OCI-LY3 (cell line): ENCODE data around the gene KLK11.

ENCODE experiments used
- H2AFZ ChIP-seq: fragments of 200-600, 300-600 bp; shearing (Covaris generic); 2 replicates; pipeline ENCODE4 v1.6.0; 2014; ENCODE audit warnings: antibody characterized with exemption, low read depth, low read length
- H3K27ac ChIP-seq: fragments of 200-600, 300-600 bp; sonication (generic); 2 replicates; pipeline ENCODE4 v1.5.1; 2014; ENCODE audit warnings: mild to moderate bottlenecking, low read length, moderate library complexity, mixed read lengths
- H3K27me3 ChIP-seq: fragments of 200-600, 300-600 bp; sonication (generic); 2 replicates; pipeline ENCODE4 v1.6.1; 2014; ENCODE audit warnings: low read depth, low read length, mixed read lengths
- H3K36me3 ChIP-seq: fragments of 200-600, 300-600 bp; sonication (generic); replicated peaks from 2 replicates; pipeline ENCODE3; 2014; ENCODE audit warnings: low read depth, low read length, mixed read lengths
- H3K4me1 ChIP-seq: fragments of 300-600, 200-600 bp; sonication (generic); 2 replicates; pipeline ENCODE4 v1.6.1; 2014; ENCODE audit warnings: low read length, mixed read lengths
- H3K4me2 ChIP-seq: fragments of 200-600, 300-600 bp; sonication (generic); 2 replicates; pipeline ENCODE4 v1.6.1; 2014; ENCODE audit warnings: low read length, mixed read lengths
- H3K4me3 ChIP-seq: fragments of 300-600, 200-600 bp; sonication (generic); 2 replicates; pipeline ENCODE4 v1.5.1; 2014; ENCODE audit warnings: antibody characterized with exemption, mild to moderate bottlenecking, low read length, moderate library complexity
- H3K79me2 ChIP-seq: fragments of 300-600, 200-600 bp; shearing (Covaris generic); 2 replicates; pipeline ENCODE4 v1.6.1; 2014; ENCODE audit warnings: mild to moderate bottlenecking, low read length, mixed read lengths
- H3K9ac ChIP-seq: fragments of 300-600, 200-600 bp; shearing (Covaris generic); 2 replicates; pipeline ENCODE4 v1.6.0; 2014; ENCODE audit warnings: mild to moderate bottlenecking, low read length, moderate library complexity
- H3K9me3 ChIP-seq: fragments of 200-600, 300-600 bp; shearing (Covaris generic); 2 replicates; pipeline ENCODE4 v1.6.1; 2014; ENCODE audit warnings: low read length, mixed read lengths; ENCODE audit not compliant: insufficient read depth
- H4K20me1 ChIP-seq: fragments of 200-600, 300-600 bp; sonication (generic); 2 replicates; pipeline ENCODE4 v1.6.1; 2016; ENCODE audit warnings: low read length, mixed read lengths; ENCODE audit not compliant: insufficient read depth
- EZH2phosphoT487 ChIP-seq: fragments of 200-600 bp; shearing (Covaris generic); IDR thresholded peaks from 2 replicates; pipeline ENCODE4 v1.6.1; 2018; ENCODE audit warnings: antibody characterized with exemption, mixed run types, low read depth
- TF ChIP-seq, protein P1 (sequence below): fragments of 200-600, 300-600 bp; sonication (generic); IDR thresholded peaks from 2 replicates; pipeline ENCODE4 v1.5.1; 2014; ENCODE audit warnings: antibody characterized with exemption, low read length, low read depth

KLK11 gene

DNA sequence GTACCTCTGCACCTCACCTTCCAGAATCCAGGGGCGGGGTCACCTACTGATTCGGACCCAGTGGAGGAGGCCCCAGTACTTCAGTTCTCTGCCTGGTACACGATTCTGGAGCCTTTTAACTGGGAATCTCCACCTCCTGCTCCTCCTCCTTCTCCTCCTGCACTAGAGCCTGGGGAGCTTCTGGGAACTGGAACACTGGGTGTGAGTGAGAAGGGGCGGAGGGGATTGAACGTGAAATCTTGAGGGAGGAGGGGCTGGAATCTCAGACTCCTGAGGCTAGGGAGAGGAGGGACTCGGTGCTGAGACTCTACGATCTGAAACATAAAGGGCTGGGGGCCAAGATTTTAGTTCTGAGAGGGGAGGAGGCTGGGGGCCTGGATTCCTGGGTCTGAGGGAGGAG is 24.9 kb downstream of the KLK11 start, which contains the start of gene KLK8:
Gene KLK8, minus strand, starts transcription at position 90 of the 400 bp plus-strand sequence. CDS start 437 bp downstream, outside the sequence.
- H4K20me1 ChIP-seq: no peaks in the 10 kb centered on the region
- H3K4me3 ChIP-seq: no peak within 1 kb of the TSS
- H3K4me2 ChIP-seq: no peak within 1 kb of the TSS
- H3K27me3 ChIP-seq: peaks cover 24% of the 10 kb centered on the region
- no peak within 1 kb of the TSS for H3K9ac ChIP-seq
- H3K36me3 ChIP-seq: no peaks in the 10 kb centered on the region
- H3K79me2 ChIP-seq: no peaks in the 10 kb centered on the region
- no peaks in the 10 kb centered on the region for H3K4me1 ChIP-seq
- no peak within 1 kb of the TSS for H2AFZ ChIP-seq
- no peak within 1 kb of the TSS for H3K27ac ChIP-seq
- H3K9me3 ChIP-seq: no peaks in the 10 kb centered on the region
- TF ChIP-seq, protein P1, sequence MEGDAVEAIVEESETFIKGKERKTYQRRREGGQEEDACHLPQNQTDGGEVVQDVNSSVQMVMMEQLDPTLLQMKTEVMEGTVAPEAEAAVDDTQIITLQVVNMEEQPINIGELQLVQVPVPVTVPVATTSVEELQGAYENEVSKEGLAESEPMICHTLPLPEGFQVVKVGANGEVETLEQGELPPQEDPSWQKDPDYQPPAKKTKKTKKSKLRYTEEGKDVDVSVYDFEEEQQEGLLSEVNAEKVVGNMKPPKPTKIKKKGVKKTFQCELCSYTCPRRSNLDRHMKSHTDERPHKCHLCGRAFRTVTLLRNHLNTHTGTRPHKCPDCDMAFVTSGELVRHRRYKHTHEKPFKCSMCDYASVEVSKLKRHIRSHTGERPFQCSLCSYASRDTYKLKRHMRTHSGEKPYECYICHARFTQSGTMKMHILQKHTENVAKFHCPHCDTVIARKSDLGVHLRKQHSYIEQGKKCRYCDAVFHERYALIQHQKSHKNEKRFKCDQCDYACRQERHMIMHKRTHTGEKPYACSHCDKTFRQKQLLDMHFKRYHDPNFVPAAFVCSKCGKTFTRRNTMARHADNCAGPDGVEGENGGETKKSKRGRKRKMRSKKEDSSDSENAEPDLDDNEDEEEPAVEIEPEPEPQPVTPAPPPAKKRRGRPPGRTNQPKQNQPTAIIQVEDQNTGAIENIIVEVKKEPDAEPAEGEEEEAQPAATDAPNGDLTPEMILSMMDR: no peak
- TF ChIP-seq EZH2phosphoT487: no peak

DNA sequence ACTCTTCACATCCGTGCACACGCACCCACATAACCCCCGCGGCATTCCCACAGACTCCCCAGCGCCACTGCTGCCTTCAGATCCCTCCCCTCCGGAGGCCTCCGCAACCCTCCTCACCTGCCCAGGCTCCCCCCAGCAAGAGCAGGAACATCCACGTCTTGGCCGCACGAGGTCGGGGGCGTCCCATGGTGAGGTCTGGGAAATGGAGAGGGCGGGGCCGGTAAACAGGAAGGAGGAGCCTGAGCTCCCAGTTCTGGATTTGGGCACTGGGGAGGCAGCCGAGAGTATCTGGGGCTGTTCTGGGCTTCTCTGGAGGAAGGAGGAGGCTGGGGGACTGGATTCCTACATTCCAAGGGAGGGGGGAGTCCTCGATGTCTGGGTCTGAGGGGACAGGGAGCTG is 25.4 kb downstream of the KLK11 start:
- Histone ChIP-seq H3K27ac (no peak overlapping the region), H3K4me3 (no peak overlapping the region), H3K9ac (no peak overlapping the region), H3K79me2 (no peaks in the 10 kb centered on the region), H3K27me3 (peaks cover 21% of the 10 kb centered on the region), H3K4me1 (no peaks in the 10 kb centered on the region), H3K4me2 (no peak overlapping the region), H3K36me3 (no peaks in the 10 kb centered on the region), H3K9me3 (no peaks in the 10 kb centered on the region), H2AFZ (no peak overlapping the region), H4K20me1 (no peaks in the 10 kb centered on the region)
- TF ChIP-seq, protein P1: no peak
- no peak for TF ChIP-seq EZH2phosphoT487

DNA sequence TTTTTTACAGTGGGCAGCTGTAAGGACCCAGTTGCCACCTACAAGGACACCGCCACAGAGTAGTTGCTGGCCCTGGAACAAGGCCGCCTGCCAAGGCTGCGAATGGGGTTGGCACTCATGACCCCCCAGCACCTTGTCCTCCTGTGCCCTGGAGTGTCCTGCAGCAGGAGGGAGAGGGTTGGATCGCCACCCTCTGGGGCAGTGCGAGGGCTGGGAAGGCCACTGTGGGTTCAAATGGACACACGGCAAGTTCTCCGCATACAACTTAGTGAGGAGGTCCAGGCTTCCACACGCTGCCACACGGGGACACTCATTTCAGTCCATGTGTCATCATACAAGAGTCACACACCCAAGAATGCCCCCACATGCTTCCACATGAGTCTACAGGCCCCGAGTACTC is 26.0 kb downstream of the KLK11 start:
- Histone ChIP-seq H3K9ac (no peak overlapping the region), H3K4me3 (no peak overlapping the region), H4K20me1 (no peaks in the 10 kb centered on the region), H3K27ac (no peak overlapping the region), H3K9me3 (no peaks in the 10 kb centered on the region), H3K27me3 (peaks cover 19% of the 10 kb centered on the region), H2AFZ (no peak overlapping the region), H3K36me3 (no peaks in the 10 kb centered on the region), H3K79me2 (no peaks in the 10 kb centered on the region), H3K4me2 (no peak overlapping the region), H3K4me1 (no peaks in the 10 kb centered on the region)
- TF ChIP-seq, protein P1: no peak
- TF ChIP-seq EZH2phosphoT487: no peak

DNA sequence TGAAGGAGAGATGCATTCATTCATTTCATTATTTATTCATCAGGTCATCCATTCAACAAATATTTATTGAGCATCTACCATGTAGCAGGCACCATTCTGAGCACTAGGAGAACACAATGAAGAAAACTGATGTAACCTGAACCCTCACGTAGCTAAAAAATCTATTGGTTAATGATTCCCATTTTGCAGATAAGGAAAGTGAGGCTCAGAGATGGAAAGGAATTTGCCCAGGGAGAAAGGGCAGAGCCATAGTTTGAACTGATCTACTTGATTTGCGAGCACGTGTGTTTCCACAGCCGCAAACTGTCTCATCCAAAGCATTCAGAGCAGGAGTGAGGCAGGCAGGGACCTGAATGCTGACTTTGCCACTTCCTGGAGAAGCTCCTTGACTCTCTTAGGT is 27.7 kb downstream of the KLK11 start:
- H3K4me1 ChIP-seq: no peaks in the 10 kb centered on the region
- no peaks in the 10 kb centered on the region for H4K20me1 ChIP-seq
- H3K27ac ChIP-seq: no peak overlapping the region
- no peak overlapping the region for H3K9ac ChIP-seq
- H3K79me2 ChIP-seq: no peaks in the 10 kb centered on the region
- no peak overlapping the region for H3K4me3 ChIP-seq
- no peaks in the 10 kb centered on the region for H3K9me3 ChIP-seq
- no peak for TF ChIP-seq EZH2phosphoT487
- TF ChIP-seq, protein P1: no peak
- H2AFZ ChIP-seq: no peak overlapping the region
- H3K27me3 ChIP-seq: peaks cover 14% of the 10 kb centered on the region
- H3K4me2 ChIP-seq: no peak overlapping the region
- H3K36me3 ChIP-seq: no peaks in the 10 kb centered on the region
